ENCODE results near the gene TAF6.

- TF ChIP-seq EZH2 (IDR thresholded peaks at IDR 0.05; ENCODE audit: insufficient read depth, poor library complexity, severe bottlenecking) (no peak), EZH2phosphoT487 (IDR thresholded peaks at IDR 0.05; ENCODE audit: insufficient read depth, low read depth) (no peak)
These were observed 57.5 kb downstream of the TAF6 start for GRCh38 chr7:100061518-100062193.
